H4 (cell line): ENCODE results near the gene GYPE. TPM values are rescaled to one million over a fixed set of nuclear protein-coding genes. Genes with fewer than 3 reads are reported as not detected.
"Not testable (repeated sequence)": the region's sequence is repeated elsewhere in the genome, so short reads cannot be mapped to it uniquely, and the experiment has no call there.

Experiments
- DNase-seq: peaks from one replicate; pipeline ENCODE4 v3.0.0-alpha.2; 2015; ENCODE audit warnings: low spot score
- total RNA-seq: library from RNA; depleted of rRNA; stranded (reverse); fragments of >200 nt; shearing (Covaris generic); gene quantifications from 2 replicates; pipeline ENCODE4 v1.2.3, GENCODE V29; 2014; rRNA removed

Gene GYPE
- total RNA-seq: not detected in 2 replicates

DNA sequence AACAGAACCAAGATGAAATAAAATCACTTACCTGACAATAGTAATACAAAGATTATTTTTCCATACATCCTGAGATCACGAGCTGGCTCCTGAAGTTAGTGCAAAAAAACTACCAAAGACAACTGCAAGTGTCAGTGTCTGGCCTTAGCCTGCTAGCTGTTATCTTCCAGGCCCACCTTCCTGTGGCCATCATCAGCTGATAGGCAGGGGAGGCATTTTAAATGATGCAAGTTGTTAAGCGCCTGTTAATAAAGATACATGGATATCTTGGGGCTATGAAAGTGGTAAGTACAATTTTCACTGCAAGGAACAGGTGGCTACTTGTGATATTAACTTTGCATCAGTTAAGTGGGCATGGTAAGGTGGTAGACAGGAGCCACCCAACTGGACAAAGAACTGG, at the start of gene GYPE:
Gene GYPE, minus strand, starts transcription at position 120 of the 400 bp plus-strand sequence. Its CDS starts 52 bp downstream, at position 68.
- DNase-seq: not testable (repeated sequence)

DNA sequence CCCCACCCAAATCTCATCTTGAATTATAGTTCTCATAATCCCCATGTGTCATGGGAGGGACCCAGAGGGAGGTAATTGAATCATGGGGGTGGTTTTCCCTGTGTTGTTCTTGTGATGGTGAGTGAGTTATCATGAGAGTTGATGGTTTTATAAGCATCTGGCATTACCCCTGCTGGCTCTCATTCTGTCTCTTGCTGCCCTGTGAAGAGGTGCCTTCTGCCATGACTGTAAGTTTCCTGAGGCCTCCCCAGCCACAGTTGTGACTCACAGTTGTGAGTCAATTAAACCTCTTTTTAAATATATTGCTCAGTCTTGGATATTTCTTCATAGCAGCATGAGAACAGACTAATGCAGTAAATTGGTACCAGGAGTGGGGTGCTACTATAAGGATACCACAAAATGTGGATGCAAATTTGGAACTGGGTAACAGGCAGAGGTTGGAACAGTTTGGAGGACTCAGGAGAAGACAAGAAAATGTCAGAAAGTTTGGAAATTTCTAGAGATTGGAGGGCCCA, 46.2 kb upstream of the GYPE start:
- not testable (repeated sequence) for DNase-seq

DNA sequence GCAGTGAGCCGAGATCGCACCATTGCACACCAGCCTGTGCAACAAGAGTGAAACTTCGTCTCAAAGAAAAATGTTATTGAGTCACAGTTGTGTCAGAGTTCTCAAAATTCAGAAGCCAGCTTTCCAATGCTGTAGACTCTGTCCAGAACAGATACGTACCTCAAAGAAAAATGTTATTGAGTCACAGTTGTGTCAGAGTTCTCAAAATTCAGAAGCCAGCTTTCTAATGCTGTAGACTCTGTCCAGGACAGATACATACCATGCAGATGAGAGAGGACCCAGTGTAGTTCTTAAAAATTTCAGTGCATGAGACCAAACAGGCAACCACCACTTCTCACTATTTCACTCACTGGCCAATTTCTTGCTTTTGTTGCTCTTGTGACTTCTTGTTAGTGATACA, 45.6 kb upstream of the GYPE start:
- not testable (repeated sequence) for DNase-seq

DNA sequence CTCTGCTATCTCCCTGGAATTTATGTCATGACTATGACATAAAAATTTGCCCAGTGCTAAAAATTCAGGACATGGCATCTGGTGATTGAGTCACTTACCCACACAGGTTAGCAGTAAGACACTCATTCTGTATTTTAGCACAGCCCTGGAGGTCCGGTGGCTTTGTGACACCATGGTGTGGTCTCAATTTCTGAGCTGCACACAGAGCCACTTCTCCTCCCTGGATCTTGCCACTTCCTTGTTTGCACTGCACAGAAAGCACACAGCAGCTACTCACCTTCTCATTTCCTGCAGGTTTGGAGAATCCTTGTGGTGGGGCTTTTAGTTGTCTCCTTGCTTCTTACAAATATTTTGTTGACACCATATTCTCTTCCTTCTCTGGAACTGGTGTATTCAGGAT, 44.8 kb upstream of the GYPE start:
- DNase-seq: not testable (repeated sequence)

DNA sequence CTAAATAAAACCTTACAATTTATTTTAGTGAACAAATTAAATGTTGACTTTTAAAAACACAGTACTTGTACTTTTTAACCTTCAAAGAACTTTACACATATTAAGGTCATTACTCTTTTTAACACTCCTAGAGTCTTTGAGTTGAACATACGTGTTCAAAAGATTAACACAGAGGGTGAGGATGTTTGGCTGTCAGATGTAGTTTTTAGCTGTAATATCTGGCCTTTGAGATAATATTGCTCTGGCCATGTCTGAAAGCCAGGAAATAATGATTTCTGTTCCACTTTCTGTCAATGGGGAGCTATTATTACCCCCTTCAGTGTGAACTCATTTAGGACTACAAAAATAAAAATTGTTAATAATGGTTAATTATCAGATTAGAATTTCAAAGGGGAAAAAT, 42.1 kb upstream of the GYPE start:
- DNase-seq: not testable (repeated sequence)

DNA sequence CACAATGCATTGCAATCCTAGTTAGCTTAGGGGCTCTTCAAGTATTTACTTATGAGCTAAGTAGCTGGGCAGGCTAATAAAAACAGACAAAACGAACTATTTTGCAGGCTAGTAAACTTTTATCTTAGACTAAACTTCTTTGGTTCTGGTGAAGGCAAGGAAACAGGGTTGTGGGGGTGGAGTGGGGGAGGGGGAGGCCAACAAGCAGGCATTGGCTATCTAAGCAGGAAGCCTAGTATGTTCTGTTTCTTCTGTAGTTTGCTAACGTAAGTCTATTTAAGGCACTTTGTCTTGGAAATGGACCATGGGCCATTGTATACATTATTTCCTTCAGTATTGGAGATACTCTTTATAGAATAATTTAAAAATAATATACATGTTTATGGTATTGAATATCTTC, 35.3 kb upstream of the GYPE start:
- DNase-seq: not testable (repeated sequence)

DNA sequence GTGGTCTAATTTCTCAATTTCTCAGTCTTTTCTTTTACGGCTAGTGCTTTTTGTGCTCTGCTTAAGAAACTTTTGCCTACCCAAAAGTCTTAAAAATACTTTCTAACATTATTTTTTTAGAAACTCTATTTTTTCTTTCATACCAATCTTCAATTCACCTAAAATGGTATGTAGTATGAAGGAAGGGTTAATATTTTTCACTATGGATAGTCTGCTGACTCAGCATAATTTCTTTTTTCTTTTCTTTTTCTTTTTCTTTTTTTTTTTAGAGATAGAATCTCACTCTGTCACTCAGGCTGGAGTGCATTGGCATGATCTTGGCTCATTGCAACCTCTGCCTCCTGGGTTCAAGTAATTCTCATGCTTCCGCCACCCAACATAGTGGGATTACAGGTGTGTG, 34.2 kb upstream of the GYPE start:
- DNase-seq: no peak

DNA sequence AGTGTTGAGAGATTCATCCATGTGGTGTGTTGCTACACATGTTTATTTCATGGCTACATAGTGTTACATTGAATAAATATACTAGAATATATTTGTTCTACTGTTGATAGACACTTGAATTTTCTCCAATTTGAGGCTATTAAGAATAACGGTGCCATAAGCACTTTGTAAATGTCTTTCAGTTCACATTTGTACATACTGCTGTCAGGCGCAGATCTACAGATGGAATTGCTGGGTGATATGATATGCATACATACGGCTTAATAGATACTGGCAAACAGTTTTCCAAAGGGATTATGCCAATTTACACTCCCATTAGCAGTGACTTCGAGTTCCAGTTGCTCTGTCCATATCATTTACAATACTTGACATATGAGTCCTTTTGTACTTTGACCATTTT, 33.5 kb upstream of the GYPE start:
- DNase-seq: not testable (repeated sequence)

DNA sequence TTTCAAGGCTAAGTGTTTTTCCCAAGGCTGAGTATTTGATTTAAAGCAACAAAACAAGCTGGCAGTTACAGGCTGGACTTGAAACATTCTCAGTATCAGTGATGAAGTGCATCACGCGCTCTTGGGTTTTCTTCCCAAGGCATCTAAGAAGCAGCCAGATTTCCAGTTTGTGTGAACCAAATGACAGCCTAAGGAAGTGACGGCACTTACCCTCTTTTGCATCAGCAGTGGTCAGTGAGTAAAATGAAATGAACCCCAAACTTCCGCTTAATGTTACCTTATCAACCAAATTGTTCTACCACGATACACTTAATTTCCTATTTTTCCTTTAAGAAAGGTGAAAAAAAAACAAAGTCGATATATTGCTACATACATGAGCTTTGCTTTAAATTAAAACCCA, 15.8 kb upstream of the GYPE start:
- DNase-seq: no peak

DNA sequence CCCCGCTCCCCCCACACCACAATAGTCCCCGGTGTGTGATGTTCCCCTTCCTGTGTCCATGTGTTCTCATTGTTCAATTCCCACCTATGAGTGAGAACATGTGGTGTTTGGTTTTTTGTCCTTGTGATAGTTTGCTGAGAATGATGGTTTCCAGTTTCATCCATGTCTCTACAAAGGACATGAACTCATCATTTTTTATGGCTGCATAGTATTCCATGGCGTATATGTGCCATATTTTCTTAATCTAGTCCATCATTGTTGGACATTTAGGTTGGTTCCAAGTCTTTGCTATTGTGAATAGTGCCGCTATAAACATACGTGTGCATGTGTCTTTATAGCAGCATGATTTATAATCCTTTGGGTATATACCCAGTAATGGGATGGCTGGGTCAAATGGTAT, 11.1 kb upstream of the GYPE start:
- not testable (repeated sequence) for DNase-seq

DNA sequence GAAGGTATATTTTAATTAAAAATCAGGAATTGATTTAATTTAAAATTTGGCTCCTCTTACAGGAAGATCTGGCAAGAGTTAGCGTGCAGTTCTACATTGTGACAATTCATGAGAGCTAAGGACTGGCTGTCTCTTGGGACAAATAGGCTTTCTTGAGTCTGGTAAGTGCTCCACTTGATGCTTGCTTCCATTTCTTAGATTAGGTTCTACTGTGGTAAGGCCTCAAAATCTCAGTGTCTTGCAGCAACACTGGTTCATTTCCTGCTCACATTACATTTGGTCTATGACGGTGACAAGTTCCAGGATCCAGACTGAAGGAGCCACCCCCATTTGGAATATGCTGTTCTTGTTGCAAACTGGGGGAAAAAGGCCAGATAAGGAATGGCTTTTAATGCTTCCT, 7.1 kb upstream of the GYPE start:
- DNase-seq: not testable (repeated sequence)

DNA sequence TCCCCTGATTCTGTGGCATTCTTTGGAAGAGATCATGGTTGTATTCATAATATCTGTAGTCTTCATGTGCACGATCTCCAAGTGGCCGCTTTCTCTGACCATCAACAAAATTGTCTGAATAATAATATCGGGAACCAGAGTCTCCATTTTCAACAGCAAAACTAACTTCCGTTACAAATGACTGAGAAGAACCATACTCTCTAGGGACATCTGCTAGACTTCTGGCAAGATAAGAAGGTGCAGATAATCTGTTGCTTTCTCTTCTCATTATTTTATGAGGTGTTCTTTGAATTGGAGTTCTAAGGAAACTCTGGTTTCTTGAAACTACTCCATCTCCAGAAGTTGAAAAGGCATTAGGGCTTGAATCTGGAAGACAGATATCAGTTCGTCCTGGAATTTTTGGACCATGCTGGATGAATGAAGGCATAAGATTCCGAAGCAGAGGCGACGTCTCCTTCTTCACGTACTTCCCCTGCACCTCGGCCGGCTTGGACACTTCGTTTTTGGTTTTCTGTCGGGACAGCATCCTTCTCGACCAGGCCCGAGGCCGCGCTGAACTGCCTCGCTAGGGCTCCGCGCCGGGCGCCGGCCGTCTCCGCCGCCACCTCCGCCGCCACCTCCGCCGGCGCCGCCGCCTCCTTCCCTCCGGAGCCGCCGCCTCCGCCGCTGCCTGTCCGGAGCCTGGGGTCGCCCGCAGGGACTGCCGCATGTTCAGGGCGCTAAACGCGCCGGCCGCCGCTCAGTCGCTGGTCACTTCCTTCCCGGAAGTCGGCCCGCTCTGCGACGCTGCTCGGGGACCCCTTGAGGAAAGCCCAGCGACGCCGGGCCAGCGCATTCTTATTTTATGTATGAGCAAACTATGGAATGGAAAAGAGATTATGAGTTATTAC, 6.4 kb upstream of the GYPE start:
- DNase-seq: not testable (repeated sequence)

DNA sequence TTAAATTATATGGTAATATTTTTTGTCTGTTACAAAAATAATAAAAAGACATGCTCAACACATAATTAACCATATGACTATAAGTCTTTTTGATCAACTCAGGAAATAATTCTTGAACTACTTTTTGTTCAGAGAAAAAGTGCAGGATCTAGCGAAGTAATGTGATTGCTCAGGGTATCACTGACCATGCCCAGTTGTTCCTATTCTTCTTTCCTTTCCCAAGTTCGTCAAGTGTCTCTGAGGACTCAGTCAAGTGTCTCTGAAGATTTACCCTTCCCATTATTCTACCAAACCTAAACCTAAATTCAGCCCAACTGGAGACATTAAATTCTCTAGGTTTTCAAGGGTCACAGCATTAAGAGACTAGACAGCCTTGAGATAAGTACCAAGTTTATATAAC, 5.5 kb upstream of the GYPE start:
- not testable (repeated sequence) for DNase-seq

DNA sequence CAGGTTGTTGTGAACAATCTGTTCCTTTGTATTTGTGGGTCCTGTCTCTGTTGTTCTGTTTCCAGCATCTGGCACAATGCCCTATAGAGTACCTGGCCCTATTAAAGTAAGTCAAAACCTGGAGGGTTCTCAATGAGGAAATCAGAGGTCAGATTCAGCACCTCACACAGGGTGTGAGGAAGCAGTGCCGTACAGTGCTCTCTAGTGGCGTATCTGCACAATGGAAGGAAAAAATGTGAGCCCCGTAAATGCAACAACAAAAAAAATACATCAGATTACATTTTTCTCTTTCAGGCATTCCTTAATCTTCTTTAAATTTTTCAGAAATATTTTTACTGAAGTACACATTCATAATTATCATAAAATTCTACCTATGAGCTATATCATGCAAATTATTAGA, 2.5 kb upstream of the GYPE start:
- DNase-seq: peak; percentile 10

DNA sequence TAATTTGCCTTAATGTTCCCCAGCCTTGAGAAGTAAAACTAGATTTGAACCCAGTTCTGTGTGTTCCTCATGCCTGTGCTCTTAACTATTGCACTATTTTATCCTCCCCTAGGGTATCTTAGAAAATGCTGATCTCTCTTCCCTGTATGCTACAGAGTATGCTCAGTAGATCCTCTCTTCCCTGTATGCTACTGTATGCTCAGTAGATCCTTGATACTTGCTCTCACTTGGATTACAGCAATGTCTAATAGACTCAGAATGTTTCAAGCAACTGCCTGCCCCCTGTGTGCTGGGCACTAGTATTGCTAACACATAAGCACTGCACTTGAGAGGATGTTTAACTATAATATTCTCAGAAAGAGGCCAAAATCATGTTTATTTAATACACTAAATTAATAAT, 928 bp downstream of the GYPE start:
- not testable (repeated sequence) for DNase-seq

DNA sequence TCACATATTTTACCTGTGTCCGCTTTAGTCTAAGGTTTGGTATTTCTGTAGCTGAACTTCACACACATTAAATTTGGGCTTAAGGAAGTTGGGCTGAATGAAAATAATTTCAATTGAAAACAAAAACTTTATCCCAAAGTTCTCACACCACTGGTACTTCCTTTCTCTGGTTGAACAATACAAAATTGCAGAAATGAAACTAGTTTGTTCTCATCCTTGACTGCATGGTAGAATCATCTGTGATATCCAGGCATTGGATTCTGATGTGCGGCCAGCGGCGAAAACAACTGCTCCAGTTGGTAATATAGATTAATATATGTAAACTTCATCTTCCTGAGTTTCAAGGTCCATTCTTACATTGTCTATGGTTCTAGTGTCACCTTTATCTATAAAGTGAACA, 15.0 kb downstream of the GYPE start:
- DNase-seq: not testable (repeated sequence)

DNA sequence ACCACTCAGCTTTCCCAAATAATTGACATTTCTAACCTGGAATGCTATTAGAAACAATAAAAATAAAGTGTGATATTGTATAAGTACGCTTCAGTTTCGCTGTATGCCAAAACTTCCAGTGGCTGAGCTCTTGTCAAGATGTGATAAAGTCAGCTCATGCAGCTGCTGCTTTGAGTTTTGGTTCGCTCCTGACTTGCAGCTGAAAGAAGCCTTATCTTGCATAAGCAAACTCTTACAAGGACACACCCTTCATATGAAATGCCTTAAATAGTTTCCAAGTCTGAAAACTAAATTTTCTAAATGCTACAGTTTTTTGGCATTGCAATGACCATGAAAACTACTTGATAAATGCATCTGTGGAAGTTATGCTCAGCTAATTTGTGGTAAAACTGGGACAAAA, 17.2 kb downstream of the GYPE start:
- not testable (repeated sequence) for DNase-seq

DNA sequence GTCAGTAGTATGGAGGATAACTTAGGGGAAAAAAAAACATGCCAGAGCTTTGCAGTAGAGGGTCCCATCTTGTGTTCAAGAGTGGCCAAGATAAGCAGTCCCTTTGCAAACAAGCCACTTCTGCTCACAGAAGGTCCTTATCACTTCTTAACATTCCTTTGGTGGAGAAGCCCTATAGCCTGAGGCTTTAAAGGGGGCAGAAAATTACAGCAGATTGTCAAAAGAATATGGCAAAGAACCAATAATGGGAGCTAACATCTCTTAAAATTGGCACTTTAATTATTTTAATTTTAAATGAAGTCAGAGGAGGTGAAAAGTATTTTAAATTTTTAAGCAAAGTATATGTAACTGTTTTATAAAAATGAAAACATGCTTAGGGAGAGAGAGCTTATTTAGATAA, 20.4 kb downstream of the GYPE start:
- not testable (repeated sequence) for DNase-seq

DNA sequence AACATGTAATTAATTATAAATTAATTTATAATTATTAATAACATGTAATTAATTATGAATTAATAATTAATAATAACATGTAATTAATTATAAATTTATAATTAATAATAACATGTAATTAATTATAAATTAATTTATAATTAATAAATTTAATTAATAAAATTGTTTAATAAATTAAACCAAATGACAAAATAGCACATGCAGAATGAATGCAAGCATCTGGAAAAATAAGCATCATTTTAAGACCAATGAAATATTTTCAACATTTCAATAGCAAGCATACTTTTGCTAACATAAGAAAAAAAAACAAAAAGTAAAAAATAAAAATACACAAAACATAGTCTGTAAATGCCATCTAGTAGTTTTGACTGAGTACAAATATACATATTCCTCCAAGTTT, 21.8 kb downstream of the GYPE start:
- no peak for DNase-seq

DNA sequence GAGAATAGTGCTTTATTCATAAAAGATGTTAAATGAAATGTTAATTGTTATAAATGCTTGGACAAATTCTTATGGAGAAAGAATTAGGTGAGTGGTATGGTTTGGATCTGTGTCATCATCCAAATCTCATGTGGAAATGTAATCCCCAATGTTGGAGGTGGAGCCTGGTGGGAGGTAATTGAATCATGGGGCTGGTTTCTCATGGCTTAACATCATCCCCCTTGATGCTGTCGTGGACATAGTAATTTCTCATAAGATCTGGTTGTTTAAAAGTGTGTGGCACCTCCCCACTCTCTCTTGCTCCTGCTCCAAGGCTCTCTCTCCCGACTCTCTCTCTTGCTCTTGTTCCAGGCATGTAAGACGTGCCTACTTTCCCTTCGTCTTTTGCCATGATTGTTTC, 22.5 kb downstream of the GYPE start:
- DNase-seq: no peak

DNA sequence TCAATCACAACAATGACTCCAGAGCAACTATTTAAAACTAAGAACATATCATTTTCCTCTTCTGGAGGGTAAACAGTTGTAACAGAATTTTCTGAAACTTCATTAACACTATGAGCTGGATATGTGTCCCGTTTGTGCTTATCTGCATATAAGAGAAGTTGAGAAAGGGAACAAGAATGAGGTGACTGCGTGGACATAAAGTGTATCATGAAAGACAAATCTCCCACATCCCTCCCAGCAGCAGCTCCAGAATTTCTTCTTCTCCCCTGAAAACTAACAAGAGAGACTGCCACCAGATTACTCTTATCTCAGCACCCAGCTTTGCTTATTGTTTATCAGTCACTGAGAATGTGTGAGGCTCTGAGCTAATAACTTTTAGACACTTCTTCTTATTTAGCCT, 25.8 kb downstream of the GYPE start:
- not testable (repeated sequence) for DNase-seq

DNA sequence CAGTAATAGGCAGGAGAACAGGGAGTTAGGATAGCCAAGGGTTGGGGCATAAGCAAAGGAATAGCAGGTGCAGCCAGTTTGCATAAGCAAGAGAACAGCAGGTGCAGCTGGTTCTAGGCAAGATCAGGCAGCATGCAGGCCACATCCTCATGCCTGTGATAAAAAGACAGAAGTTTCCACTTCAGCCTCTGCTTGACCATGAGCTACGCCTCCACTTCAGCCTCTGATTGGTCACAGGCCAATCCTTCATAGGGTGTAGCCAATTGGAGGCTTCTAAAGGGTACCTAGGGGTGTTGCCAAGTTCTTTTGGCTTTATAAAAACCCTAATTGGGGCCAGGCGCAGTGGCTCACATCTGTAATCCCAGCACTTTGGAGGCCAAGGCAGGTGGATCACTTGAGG, 30.0 kb downstream of the GYPE start:
- not testable (repeated sequence) for DNase-seq

DNA sequence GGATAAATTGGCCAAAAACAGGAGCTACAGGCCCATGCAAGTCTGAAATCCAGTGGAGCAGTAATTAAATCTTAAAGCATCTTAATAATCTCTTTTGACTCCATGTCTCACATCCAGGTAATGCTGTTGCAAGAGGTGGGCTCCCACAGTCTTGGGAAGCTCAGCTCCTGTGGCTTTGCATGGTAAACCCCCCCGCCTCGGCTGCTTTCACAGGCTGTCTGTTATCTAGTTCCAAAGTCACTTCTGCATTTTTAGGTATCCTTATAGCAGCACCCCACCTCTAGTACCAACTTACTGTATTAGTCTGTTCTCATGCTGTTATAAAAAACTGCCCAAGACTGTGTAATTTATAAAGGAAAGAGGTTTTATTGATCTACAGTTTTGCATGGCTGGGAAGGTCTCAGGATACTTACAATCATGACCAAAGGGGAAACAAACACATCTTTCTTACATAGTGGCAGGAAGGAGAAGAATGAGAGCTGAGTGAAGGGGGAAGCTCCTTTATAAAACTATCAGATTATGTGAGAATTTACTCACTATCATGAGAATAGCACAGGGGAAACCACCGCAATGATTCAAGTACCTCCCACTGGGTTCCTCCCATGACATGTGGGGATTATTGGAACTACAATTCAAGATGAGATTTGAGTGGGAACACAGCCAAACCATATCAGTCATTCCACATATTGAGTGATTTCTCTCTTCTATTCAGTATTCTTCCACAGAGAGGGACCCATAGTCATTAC, 34.7 kb downstream of the GYPE start:
- DNase-seq: not testable (repeated sequence)
